ENCODE results near the gene CENPN. TPM values are rescaled to one million over a fixed set of nuclear protein-coding genes. Genes with fewer than 3 reads are reported as not detected.

The CENPN gene
- total and polyA plus RNA-seq, 2 of the 13 experiments (the other 11 are each of a cell fraction or from before 2014, with no cell fraction given) = 29.7 to 129 TPM

- TF ChIP-seq AFF4 (CRISPR knock-in tag; IDR thresholded peaks at IDR 0.05) (no peak; the same call in 1 of the 2 replicates), ZBTB8A (CRISPR knock-in tag; IDR thresholded peaks at IDR 0.05; ENCODE audit: borderline replicate concordance, low read depth) (no peak), HOXA5 (CRISPR knock-in tag; IDR thresholded peaks at IDR 0.05) (peak; percentile 83), KDM6A (CRISPR knock-in tag; IDR thresholded peaks at IDR 0.05; ENCODE audit: low read depth) (no peak), ZNF414 (CRISPR knock-in tag; IDR thresholded peaks at IDR 0.05) (peak; percentile 72), RFXANK (CRISPR knock-in tag; IDR thresholded peaks at IDR 0.05) (no peak), JARID2 (CRISPR knock-in tag; IDR thresholded peaks at IDR 0.05; ENCODE audit: insufficient replicate concordance) (peak; percentile 1), ZNF275 (CRISPR knock-in tag; IDR thresholded peaks at IDR 0.05; ENCODE audit: borderline replicate concordance) (no peak; the same call in none of the 2 replicates), PHF20 (CRISPR knock-in tag; IDR thresholded peaks at IDR 0.05) (peak; percentile 59), MNT (IDR thresholded peaks at IDR 0.05) (no peak), ZNF546 (CRISPR knock-in tag; conservative IDR thresholded peaks at IDR 0.05) (peak; percentile 87), KDM5A (IDR thresholded peaks at IDR 0.05; ENCODE audit: borderline replicate concordance, low read length) (peak; percentile 88; the same call in 1 of the 2 replicates), RBFOX2 (IDR thresholded peaks at IDR 0.05; ENCODE audit: low read depth, low read length) (no peak), ZNF777 (CRISPR knock-in tag; IDR thresholded peaks at IDR 0.05) (peak; percentile 97), ZKSCAN5 (CRISPR knock-in tag; IDR thresholded peaks at IDR 0.05) (no peak), ZNF646 (CRISPR knock-in tag; IDR thresholded peaks at IDR 0.05) (0 out of 2 replicates have a peak, but pooled peaks have one; percentile 6)
These were observed 702 bp upstream of the CENPN start (continued) for GRCh38 chr16:81006211-81006812.

All from HepG2 (cell line).